SK-N-SH (cell line): ENCODE results near the gene CTF1.

Source experiments
- CTCF ChIP-seq: fragments of 200-600 bp; sonication (generic); IDR thresholded peaks from 2 replicates; pipeline ENCODE4 v1.6.1; 2017; ENCODE audit warnings: antibody characterized with exemption, mild to moderate bottlenecking, moderate library complexity
- ELF1 ChIP-seq: IDR thresholded peaks from 2 replicates; pipeline ENCODE4 v1.4.0; 2012
- EP300 ChIP-seq, 2 experiments: IDR thresholded peaks; 2 replicates each; pipeline versions ENCODE4 v1.4.0 to v1.6.1; 2012; ENCODE audit warnings: borderline replicate concordance in 1 of 2, low read depth in 1 of 2, low read length in 1 of 2
- TAF1 ChIP-seq: IDR thresholded peaks from 2 replicates; pipeline ENCODE4 v1.6.1; 2012; ENCODE audit warnings: low read depth, mild to moderate bottlenecking, low read length, moderate library complexity, borderline replicate concordance

DNA sequence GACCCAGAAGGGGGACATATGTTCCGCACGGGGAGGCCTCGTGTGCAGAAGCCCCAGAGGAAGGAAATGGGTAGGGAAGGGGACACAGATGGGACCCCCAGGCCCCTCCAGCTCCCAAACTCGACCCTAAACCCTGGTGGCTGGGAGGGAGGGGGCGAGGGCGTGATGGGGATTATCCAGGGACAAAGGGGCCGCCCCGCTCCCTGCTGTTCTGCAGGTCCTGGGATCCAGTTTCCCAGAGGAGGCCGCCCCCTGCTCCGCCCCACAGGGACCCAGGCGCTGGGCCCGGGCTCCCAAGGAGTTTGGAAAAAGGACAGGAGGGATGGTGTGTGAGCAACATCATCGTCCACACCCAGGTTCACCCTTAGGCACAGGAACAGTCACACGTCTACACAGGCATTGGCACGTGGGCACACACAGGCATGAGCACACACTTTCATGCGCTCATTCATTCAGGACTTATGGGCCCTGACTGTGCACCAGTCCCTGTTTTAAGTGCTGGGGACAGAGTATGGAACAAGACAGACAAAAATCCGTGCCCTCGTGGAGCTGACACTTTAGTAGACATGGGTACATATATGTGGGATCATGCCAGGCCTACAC lies 14.1 kb downstream of the CTF1 start:
- TF ChIP-seq EP300 (IDR thresholded peaks at IDR 0.05; ENCODE audit: borderline replicate concordance in 1 of 2, low read depth in 1 of 2, low read length in 1 of 2) (no peak), CTCF (no peak), ELF1 (no peak), TAF1 (no peak)
